IPS-18a (cell line): ENCODE measurements around the gene C20orf173.

Experiments
- H3K27ac ChIP-seq: one replicate; pipeline ENCODE4 v1.5.1; 2013; ENCODE audit warnings: low read length
- H3K27me3 ChIP-seq: one replicate; pipeline ENCODE4 v1.6.1; 2013; ENCODE audit warnings: mild to moderate bottlenecking, low read length; ENCODE audit not compliant: control insufficient read depth, insufficient read depth
- H3K36me3 ChIP-seq: one replicate; pipeline ENCODE4 v1.6.1; 2013; ENCODE audit warnings: low read depth, low read length; ENCODE audit not compliant: control insufficient read depth
- H3K4me1 ChIP-seq: one replicate; pipeline ENCODE4 v1.6.1; 2013; ENCODE audit warnings: low read depth, low read length; ENCODE audit not compliant: control insufficient read depth
- H3K4me3 ChIP-seq: one replicate; pipeline ENCODE4 v1.5.1; 2013; ENCODE audit warnings: low read length
- H3K9ac ChIP-seq: one replicate; pipeline ENCODE4 v1.6.1; 2013; ENCODE audit warnings: mild to moderate bottlenecking, low read length, moderate library complexity
- H3K9me3 ChIP-seq: one replicate; pipeline ENCODE4 v1.6.1; 2013; ENCODE audit warnings: low read depth, low read length; ENCODE audit not compliant: control insufficient read depth

The C20orf173 gene

GRCh38 chr20:35503841-35504561 lies 25.5 kb downstream of the C20orf173 start:
- Histone ChIP-seq H3K4me3 (no peak overlapping the region), H3K27me3 (no peaks in the 10 kb centered on the region), H3K36me3 (peaks cover 50% of the 10 kb centered on the region), H3K9me3 (no peaks in the 10 kb centered on the region), H3K27ac (no peak overlapping the region), H3K4me1 (no peaks in the 10 kb centered on the region), H3K9ac (no peak overlapping the region)

DNA sequence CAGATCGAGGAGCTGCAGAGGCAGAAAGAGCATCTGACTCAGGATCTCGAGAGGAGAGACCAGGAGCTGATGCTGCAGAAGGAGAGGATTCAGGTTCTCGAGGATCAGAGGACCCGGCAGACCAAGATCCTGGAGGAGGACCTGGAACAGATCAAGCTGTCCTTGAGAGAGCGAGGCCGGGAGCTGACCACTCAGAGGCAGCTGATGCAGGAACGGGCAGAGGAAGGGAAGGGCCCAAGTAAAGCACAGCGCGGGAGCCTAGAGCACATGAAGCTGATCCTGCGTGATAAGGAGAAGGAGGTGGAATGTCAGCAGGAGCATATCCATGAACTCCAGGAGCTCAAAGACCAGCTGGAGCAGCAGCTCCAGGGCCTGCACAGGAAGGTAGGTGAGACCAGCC lies 26.2 kb downstream of the C20orf173 start:
- Histone ChIP-seq H3K4me3 (no peak overlapping the region), H3K9me3 (no peaks in the 10 kb centered on the region), H3K36me3 (peaks cover 53% of the 10 kb centered on the region), H3K27me3 (no peaks in the 10 kb centered on the region), H3K9ac (no peak overlapping the region), H3K4me1 (no peaks in the 10 kb centered on the region), H3K27ac (no peak overlapping the region)

DNA sequence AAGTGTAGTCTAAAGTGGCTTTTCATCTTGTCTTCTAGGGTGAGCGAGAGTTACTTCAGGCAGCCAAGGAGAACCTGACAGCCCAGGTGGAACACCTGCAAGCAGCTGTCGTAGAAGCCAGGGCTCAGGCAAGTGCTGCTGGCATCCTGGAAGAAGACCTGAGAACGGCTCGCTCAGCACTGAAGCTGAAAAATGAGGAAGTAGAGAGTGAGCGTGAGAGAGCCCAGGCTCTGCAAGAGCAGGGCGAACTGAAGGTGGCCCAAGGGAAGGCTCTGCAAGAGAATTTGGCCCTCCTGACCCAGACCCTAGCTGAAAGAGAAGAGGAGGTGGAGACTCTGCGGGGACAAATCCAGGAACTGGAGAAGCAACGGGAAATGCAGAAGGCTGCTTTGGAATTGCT lies 27.1 kb downstream of the C20orf173 start:
- Histone ChIP-seq H3K9ac (no peak overlapping the region), H3K9me3 (no peaks in the 10 kb centered on the region), H3K27ac (no peak overlapping the region), H3K27me3 (no peaks in the 10 kb centered on the region), H3K4me3 (no peak overlapping the region), H3K4me1 (no peaks in the 10 kb centered on the region), H3K36me3 (peaks cover 59% of the 10 kb centered on the region)

- Histone ChIP-seq H3K27ac (no peak overlapping the region), H3K36me3 (peaks cover 81% of the 10 kb centered on the region), H3K4me1 (no peaks in the 10 kb centered on the region), H3K4me3 (no peak overlapping the region), H3K9me3 (no peaks in the 10 kb centered on the region), H3K27me3 (no peaks in the 10 kb centered on the region), H3K9ac (no peak overlapping the region)
Observed at GRCh38 chr20:35499271-35499670, 30.2 kb downstream of the C20orf173 start.

DNA sequence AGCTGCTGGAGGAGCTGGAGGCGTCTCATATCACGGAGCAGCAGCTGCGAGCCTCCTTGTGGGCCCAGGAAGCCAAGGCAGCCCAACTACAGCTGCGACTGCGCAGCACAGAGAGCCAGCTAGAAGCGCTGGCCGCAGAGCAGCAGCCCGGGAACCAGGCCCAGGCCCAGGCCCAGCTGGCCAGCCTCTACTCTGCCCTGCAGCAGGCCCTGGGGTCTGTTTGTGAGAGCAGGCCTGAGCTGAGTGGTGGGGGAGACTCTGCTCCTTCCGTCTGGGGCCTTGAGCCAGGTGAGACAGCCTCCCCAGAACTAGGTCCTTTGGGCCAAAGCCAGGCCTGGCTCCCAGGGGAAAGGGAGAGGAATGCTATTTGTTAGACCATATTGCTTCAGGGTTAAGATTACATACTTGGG lies 31.7 kb downstream of the C20orf173 start:
- Histone ChIP-seq H3K27me3 (no peaks in the 10 kb centered on the region), H3K9ac (no peak overlapping the region), H3K4me1 (no peaks in the 10 kb centered on the region), H3K9me3 (no peaks in the 10 kb centered on the region), H3K27ac (no peak overlapping the region), H3K36me3 (peaks cover 82% of the 10 kb centered on the region), H3K4me3 (no peak overlapping the region)

DNA sequence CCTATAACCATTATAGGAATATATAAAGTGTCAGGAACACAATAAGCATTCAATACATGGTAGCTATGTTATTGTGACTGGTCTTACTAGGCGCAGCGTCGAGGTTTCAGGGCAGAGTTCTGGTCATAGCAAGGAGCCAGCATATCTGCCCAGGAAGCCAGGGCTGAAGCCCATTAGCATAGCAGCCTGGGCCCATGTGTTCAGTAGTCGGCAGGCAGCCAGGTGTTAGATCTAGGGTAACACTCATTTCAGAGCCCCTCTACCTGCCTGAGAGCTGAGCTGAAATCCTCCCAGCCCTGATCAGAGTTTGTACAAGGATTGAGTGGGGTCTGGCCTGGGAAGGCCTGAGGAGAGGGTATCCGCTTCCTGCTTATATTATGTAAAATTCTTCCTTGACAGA lies 32.1 kb downstream of the C20orf173 start:
- H3K36me3 ChIP-seq = peaks cover 82% of the 10 kb centered on the region
- no peaks in the 10 kb centered on the region for H3K27me3 ChIP-seq
- H3K4me3 ChIP-seq = no peak overlapping the region

GRCh38 chr20:35496481-35496880 lies 33.0 kb downstream of the C20orf173 start:
- no peaks in the 10 kb centered on the region for H3K4me1 ChIP-seq
- no peak overlapping the region for H3K4me3 ChIP-seq
- H3K9me3 ChIP-seq = no peaks in the 10 kb centered on the region
- H3K9ac ChIP-seq = no peak overlapping the region
- peaks cover 79% of the 10 kb centered on the region for H3K36me3 ChIP-seq
- no peaks in the 10 kb centered on the region for H3K27me3 ChIP-seq
- H3K27ac ChIP-seq = no peak overlapping the region

More for the DNA sequence above, 32.1 kb downstream of the C20orf173 start:
- Histone ChIP-seq H3K4me1 (no peaks in the 10 kb centered on the region), H3K27ac (no peak overlapping the region), H3K9me3 (no peaks in the 10 kb centered on the region), H3K9ac (no peak overlapping the region)

DNA sequence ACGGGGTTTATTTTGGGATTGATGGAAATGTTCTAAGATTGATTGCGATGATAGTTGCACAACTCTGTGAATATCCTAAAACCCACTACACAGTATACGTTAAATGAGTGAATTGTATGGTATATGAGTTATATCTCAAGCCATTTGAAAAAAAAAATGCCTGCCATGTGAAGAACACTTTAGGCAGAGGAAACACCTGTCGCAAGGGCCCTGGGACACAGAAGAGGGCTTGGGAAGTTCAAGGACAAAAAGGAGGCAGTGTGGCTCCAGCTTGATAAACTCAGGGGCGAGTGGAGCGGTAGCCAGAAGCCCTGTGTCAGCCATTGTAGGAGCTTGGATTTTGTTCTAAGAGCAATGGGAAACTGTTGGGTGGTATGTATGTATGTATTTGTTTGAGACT lies 37.1 kb downstream of the C20orf173 start:
- H3K27ac ChIP-seq = no peak overlapping the region

GRCh38 chr20:35491823-35492222 lies 37.6 kb downstream of the C20orf173 start:
- Histone ChIP-seq H3K36me3 (peaks cover 63% of the 10 kb centered on the region), H3K9me3 (no peaks in the 10 kb centered on the region), H3K9ac (no peak overlapping the region), H3K27me3 (no peaks in the 10 kb centered on the region), H3K4me3 (no peak overlapping the region), H3K4me1 (no peaks in the 10 kb centered on the region), H3K27ac (no peak overlapping the region)

More for the DNA sequence above, 37.1 kb downstream of the C20orf173 start:
- no peak overlapping the region for H3K4me3 ChIP-seq
- peaks cover 69% of the 10 kb centered on the region for H3K36me3 ChIP-seq
- H3K4me1 ChIP-seq = no peaks in the 10 kb centered on the region
- no peaks in the 10 kb centered on the region for H3K9me3 ChIP-seq
- H3K27me3 ChIP-seq = no peaks in the 10 kb centered on the region
- H3K9ac ChIP-seq = no peak overlapping the region

- Histone ChIP-seq H3K9ac (no peak overlapping the region), H3K4me1 (no peaks in the 10 kb centered on the region), H3K27me3 (no peaks in the 10 kb centered on the region), H3K27ac (no peak overlapping the region), H3K36me3 (peaks cover 53% of the 10 kb centered on the region), H3K9me3 (no peaks in the 10 kb centered on the region), H3K4me3 (no peak overlapping the region)
Observed at GRCh38 chr20:35490736-35491181, 38.7 kb downstream of the C20orf173 start.

- Histone ChIP-seq H3K4me1 (no peaks in the 10 kb centered on the region), H3K36me3 (peaks cover 46% of the 10 kb centered on the region), H3K27ac (no peak overlapping the region), H3K27me3 (no peaks in the 10 kb centered on the region), H3K9ac (no peak overlapping the region), H3K4me3 (no peak overlapping the region), H3K9me3 (no peaks in the 10 kb centered on the region)
Observed at GRCh38 chr20:35489717-35490116, 39.7 kb downstream of the C20orf173 start.

GRCh38 chr20:35487479-35487878 lies 42.0 kb downstream of the C20orf173 start:
- H3K9ac ChIP-seq = no peak overlapping the region
- no peaks in the 10 kb centered on the region for H3K27me3 ChIP-seq
- no peak overlapping the region for H3K27ac ChIP-seq
- H3K9me3 ChIP-seq = no peaks in the 10 kb centered on the region
- H3K36me3 ChIP-seq = peaks cover 32% of the 10 kb centered on the region
- H3K4me3 ChIP-seq = no peak overlapping the region
- no peaks in the 10 kb centered on the region for H3K4me1 ChIP-seq
